LNCAP (cell line): Measurements from ENCODE around the gene AKT3.

Experiments used
- CTCF ChIP-seq: fragments of 450-650 bp; IDR thresholded peaks from 2 replicates; pipeline ENCODE4 v1.5.1; 2017; ENCODE audit warnings: mild to moderate bottlenecking

The AKT3 gene

GRCh38 chr1:243806310-243806709 lies 43.7 kb downstream of the AKT3 start:
- TF ChIP-seq CTCF, result no peak

GRCh38 chr1:243802736-243803135 lies 47.3 kb downstream of the AKT3 start:
- no peak for TF ChIP-seq CTCF

DNA sequence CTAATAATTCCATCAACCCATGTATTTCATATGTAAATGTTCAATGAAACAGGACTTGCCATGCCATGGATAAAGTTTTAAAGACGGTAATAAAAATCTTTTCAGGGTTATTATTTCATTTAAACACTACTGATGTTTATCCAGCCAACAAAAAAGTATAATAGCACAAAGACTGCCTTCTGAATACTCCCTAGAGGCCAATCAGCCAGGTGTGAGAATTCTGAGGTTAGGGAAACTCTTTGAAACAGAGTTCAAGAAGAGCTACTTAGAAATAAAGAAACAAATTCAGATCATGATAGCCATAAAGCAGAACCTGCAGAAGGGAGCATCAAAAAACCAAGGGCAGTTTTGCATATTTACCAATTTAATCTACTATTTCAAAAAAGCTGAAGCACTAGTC lies 48.7 kb downstream of the AKT3 start:
- no peak for TF ChIP-seq CTCF

- no peak for TF ChIP-seq CTCF
These were observed 50.1 kb downstream of the AKT3 start for GRCh38 chr1:243799908-243800307.

GRCh38 chr1:243798726-243799125 lies 51.3 kb downstream of the AKT3 start:
- no peak for TF ChIP-seq CTCF

DNA sequence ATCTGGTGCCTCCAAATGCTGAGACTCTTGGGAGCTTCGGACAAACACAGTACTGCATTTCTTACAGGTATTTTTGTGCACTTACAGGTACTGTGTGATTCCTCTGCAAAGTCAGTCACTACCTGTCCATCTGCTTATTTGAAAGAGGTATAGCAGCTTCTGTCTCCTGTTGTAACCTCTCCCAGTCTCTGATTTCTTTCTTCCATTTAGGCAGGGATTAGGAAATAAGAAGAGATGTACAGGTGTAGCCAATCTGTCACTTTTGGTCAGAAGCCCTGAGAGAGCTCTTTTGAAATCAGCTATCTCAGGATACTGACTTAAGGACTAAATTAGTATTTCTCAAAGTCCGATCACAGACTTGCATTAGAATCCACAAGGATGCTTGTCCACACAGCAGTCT lies 54.0 kb downstream of the AKT3 start:
- no peak for TF ChIP-seq CTCF

GRCh38 chr1:243793298-243793697 lies 56.7 kb downstream of the AKT3 start:
- no peak for TF ChIP-seq CTCF

GRCh38 chr1:243792891-243793290 lies 57.2 kb downstream of the AKT3 start:
- no peak for TF ChIP-seq CTCF
